ENCODE data around the gene MEGF6.
A peak's percentile ranks its signal among the peaks of the same experiment; 100 is the strongest.

The MEGF6 gene

GRCh38 chr1:3652548-3653285 is 41.4 kb upstream of the MEGF6 start:
- Histone ChIP-seq H3K4me1 (ENCODE audit: control insufficient read depth, insufficient read depth, low read length, poor library complexity, severe bottlenecking) (no peaks in the 10 kb centered on the region), H3K9me3 (ENCODE audit: control insufficient read depth, low read length) (no peaks in the 10 kb centered on the region), H3K4me3 (ENCODE audit: extremely low read depth, insufficient read depth, low read length, poor library complexity, severe bottlenecking) (peak overlapping the region; percentile 12), H3K27ac (ENCODE audit: low read depth, low read length, severe bottlenecking) (no peak overlapping the region), H3K36me3 (ENCODE audit: control insufficient read depth, insufficient read depth, low read length) (no peaks in the 10 kb centered on the region)
- WGBS, 2 experiments (ENCODE audit: insufficient coverage in 2 of 2): 1 to 2% methylated on average over 45 to 47 of the region's 68 CpGs

GRCh38 chr1:3651930-3652547 is 40.7 kb upstream of the MEGF6 start, which contains the start of gene TP73:
TSS of gene TP73 (plus strand) at chr1:3652516. CDS start at chr1:3682366, 29,850 bp downstream.
- H3K4me3 ChIP-seq (ENCODE audit: extremely low read depth, insufficient read depth, low read length, poor library complexity, severe bottlenecking): peak within 1 kb of the TSS; percentile 12
- H3K27ac ChIP-seq (ENCODE audit: low read depth, low read length, severe bottlenecking): no peak within 1 kb of the TSS
- no peaks in the 10 kb centered on the region for H3K9me3 ChIP-seq (ENCODE audit: control insufficient read depth, low read length)
- no peaks in the 10 kb centered on the region for H3K4me1 ChIP-seq (ENCODE audit: control insufficient read depth, insufficient read depth, low read length, poor library complexity, severe bottlenecking)
- peaks cover 5% of the 10 kb centered on the region for H3K36me3 ChIP-seq (ENCODE audit: control insufficient read depth, insufficient read depth, low read length)
- WGBS, 2 experiments (ENCODE audit: insufficient coverage in 2 of 2): 0 to 1% methylated on average over 34 to 57 of the region's 80 CpGs

DNA sequence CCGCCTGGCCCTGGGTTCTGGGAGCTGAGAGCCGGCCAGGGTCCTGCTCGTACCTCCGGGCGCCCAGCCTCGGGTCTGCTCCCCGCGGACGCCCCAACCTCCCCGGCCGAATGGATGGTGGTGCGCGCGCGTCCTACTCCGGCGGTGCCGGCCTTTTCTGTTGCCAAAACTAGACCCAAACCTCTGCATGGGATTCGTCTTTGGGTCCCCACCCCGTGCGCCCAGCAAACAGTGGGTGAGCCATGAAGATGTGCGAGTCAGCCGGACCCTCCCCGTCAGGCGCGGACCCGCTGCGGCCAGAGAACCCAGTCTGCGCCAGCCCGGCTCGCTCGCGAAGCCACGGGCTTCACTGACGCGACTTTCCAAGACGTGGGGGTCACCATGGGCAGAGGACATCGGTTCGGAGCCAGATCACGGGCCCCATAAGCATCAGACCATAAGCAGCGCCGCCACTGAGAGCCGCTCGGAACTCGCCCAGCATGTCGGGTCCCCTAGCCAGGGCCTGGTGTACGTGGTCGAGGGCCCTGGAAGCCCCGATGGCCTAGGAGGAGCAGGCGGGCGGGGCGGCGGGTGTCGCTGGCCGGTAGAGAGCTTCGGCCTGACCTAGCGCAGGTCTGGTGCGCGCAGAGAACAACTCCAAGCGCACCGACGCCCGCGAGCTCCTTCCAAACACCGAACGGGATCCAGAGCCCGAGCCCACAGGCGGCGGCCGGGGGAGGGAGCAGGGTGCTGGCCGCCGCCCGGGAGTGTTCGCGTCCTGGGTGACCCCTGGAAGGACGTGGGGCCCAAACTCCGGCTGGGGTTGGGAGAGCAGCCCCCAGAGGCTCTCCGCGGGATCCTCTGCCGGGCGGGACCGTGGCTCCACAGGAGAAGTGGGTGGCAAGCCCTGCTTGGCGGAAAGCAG is 40.0 kb upstream of the MEGF6 start:
- Histone ChIP-seq H3K4me3 (ENCODE audit: extremely low read depth, insufficient read depth, low read length, poor library complexity, severe bottlenecking) (no peak overlapping the region), H3K9me3 (ENCODE audit: control insufficient read depth, low read length) (no peaks in the 10 kb centered on the region), H3K4me1 (ENCODE audit: control insufficient read depth, insufficient read depth, low read length, poor library complexity, severe bottlenecking) (no peaks in the 10 kb centered on the region), H3K27ac (ENCODE audit: low read depth, low read length, severe bottlenecking) (no peak overlapping the region), H3K36me3 (ENCODE audit: control insufficient read depth, insufficient read depth, low read length) (peaks cover 12% of the 10 kb centered on the region)
- 2 to 4% methylated on average over 67 to 78 of the region's 83 CpGs for WGBS, 2 experiments (ENCODE audit: insufficient coverage in 2 of 2)

DNA sequence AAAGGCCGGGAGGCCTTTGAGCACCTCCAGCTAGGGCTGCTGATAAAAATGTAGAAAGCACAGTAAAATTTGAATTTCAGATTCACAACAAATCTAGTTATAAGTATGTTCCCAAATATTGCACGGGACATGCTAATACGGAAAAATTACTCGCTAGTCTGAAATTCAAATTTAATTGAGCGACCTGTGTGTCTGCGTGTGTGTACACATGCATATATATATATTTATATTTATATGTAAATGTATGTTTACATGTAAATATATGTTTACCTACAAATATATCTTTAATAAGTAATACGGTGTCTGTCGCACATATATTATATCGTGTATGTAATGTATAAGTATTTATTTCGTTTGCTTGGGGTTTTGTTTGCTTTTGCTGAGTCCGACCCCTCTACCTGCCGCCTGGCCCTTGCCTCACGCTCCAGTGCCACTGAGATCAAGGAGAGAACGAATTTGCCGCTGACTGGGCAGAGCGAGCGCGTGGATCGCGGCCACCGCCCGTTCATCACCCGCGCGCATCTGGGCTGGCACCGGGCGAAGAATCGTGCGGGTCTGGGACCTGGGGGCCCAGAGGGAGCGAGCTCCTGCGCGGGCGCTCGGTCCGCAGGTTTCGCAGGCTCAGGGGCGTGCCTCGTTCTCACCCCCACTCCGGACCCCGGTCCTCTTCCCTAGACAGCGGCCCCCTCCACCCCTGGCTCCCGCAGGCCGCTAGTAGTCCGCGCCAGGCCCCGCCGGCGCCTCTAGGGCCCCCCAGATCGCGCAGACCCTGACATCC is 39.1 kb upstream of the MEGF6 start:
- Histone ChIP-seq H3K4me1 (ENCODE audit: control insufficient read depth, insufficient read depth, low read length, poor library complexity, severe bottlenecking) (no peaks in the 10 kb centered on the region), H3K9me3 (ENCODE audit: control insufficient read depth, low read length) (no peaks in the 10 kb centered on the region), H3K4me3 (ENCODE audit: extremely low read depth, insufficient read depth, low read length, poor library complexity, severe bottlenecking) (peak overlapping the region; percentile 80), H3K27ac (ENCODE audit: low read depth, low read length, severe bottlenecking) (no peak overlapping the region), H3K36me3 (ENCODE audit: control insufficient read depth, insufficient read depth, low read length) (peaks cover 20% of the 10 kb centered on the region)
- WGBS, 2 experiments (ENCODE audit: insufficient coverage in 2 of 2): 7 to 8% methylated on average over 20 to 37 of the region's 50 CpGs

- 4 to 5% methylated on average over 50 to 54 of the region's 60 CpGs for WGBS, 2 experiments (ENCODE audit: insufficient coverage in 2 of 2)
- Histone ChIP-seq H3K36me3 (ENCODE audit: control insufficient read depth, insufficient read depth, low read length) (peaks cover 25% of the 10 kb centered on the region), H3K4me1 (ENCODE audit: control insufficient read depth, insufficient read depth, low read length, poor library complexity, severe bottlenecking) (no peaks in the 10 kb centered on the region), H3K9me3 (ENCODE audit: control insufficient read depth, low read length) (no peaks in the 10 kb centered on the region), H3K27ac (ENCODE audit: low read depth, low read length, severe bottlenecking) (no peak within 1 kb of the TSS), H3K4me3 (ENCODE audit: extremely low read depth, insufficient read depth, low read length, poor library complexity, severe bottlenecking) (peak within 1 kb of the TSS; percentile 80)
Observed at GRCh38 chr1:3649342-3650247, 38.3 kb upstream of the MEGF6 start, which contains the start of gene WRAP73. TSS of gene WRAP73 (minus strand) at chr1:3650103. CDS start at chr1:3649999, 104 bp downstream.

DNA sequence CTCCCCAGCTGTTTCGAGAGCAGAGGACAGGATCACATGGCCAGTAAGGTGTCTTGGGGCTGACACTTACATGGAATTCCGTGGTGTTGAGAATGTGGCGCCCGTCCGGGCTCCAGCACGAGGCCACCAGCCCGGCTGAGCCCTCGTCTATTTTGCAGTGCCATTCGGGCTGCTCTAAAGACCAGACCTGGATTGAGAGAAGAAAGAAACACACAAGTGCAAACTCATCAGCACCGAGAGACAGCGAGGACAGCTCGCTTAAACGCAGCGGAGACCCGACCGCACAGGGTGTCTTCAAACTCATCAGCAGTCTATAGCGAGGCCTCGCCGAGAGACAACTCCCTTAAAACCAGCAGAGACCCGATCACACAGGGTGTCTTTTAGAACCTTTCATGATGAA is 35.3 kb upstream of the MEGF6 start:
- H3K4me1 ChIP-seq (ENCODE audit: control insufficient read depth, insufficient read depth, low read length, poor library complexity, severe bottlenecking): no peaks in the 10 kb centered on the region
- peaks cover 30% of the 10 kb centered on the region for H3K36me3 ChIP-seq (ENCODE audit: control insufficient read depth, insufficient read depth, low read length)
- H3K27ac ChIP-seq (ENCODE audit: low read depth, low read length, severe bottlenecking): no peak overlapping the region
- 89 to 92% methylated on average over 19 to 20 of the region's 20 CpGs for WGBS, 2 experiments (ENCODE audit: insufficient coverage in 2 of 2)
- no peak overlapping the region for H3K4me3 ChIP-seq (ENCODE audit: extremely low read depth, insufficient read depth, low read length, poor library complexity, severe bottlenecking)
- no peaks in the 10 kb centered on the region for H3K9me3 ChIP-seq (ENCODE audit: control insufficient read depth, low read length)

- no peak overlapping the region for H3K4me3 ChIP-seq (ENCODE audit: extremely low read depth, insufficient read depth, low read length, poor library complexity, severe bottlenecking)
- no peaks in the 10 kb centered on the region for H3K9me3 ChIP-seq (ENCODE audit: control insufficient read depth, low read length)
- H3K4me1 ChIP-seq (ENCODE audit: control insufficient read depth, insufficient read depth, low read length, poor library complexity, severe bottlenecking): no peaks in the 10 kb centered on the region
- peaks cover 30% of the 10 kb centered on the region for H3K36me3 ChIP-seq (ENCODE audit: control insufficient read depth, insufficient read depth, low read length)
- H3K27ac ChIP-seq (ENCODE audit: low read depth, low read length, severe bottlenecking): no peak overlapping the region
- WGBS, 2 experiments (ENCODE audit: insufficient coverage in 2 of 2): 92 to 97% methylated on average over 21 to 22 of the region's 27 CpGs
Observed at GRCh38 chr1:3645666-3646355, 34.5 kb upstream of the MEGF6 start.

DNA sequence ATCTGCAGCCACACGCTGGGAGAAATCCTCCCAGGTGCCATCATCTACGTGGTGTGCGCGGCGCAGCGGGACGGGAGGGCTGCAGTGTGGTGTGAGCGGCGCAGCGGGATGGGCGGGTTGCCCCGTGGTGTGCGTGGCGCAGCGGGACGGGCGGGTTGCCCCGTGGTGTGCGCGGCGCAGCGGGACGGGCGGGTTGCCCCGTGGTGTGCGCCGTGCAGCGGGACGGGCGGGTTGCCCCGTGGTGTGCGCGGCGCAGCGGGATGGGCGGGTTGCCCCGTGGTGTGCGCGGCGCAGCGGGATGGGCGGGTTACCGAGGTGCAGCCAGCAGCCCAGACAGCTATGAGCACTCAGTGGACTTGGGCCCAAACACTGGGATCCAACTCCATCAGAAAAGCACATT is 33.9 kb upstream of the MEGF6 start:
- Histone ChIP-seq H3K27ac (ENCODE audit: low read depth, low read length, severe bottlenecking) (no peak overlapping the region), H3K4me1 (ENCODE audit: control insufficient read depth, insufficient read depth, low read length, poor library complexity, severe bottlenecking) (no peaks in the 10 kb centered on the region), H3K9me3 (ENCODE audit: control insufficient read depth, low read length) (no peaks in the 10 kb centered on the region), H3K4me3 (ENCODE audit: extremely low read depth, insufficient read depth, low read length, poor library complexity, severe bottlenecking) (no peak overlapping the region), H3K36me3 (ENCODE audit: control insufficient read depth, insufficient read depth, low read length) (peaks cover 30% of the 10 kb centered on the region)
- 97 to 98% methylated on average over 33 to 36 of the region's 43 CpGs for WGBS, 2 experiments (ENCODE audit: insufficient coverage in 2 of 2)

DNA sequence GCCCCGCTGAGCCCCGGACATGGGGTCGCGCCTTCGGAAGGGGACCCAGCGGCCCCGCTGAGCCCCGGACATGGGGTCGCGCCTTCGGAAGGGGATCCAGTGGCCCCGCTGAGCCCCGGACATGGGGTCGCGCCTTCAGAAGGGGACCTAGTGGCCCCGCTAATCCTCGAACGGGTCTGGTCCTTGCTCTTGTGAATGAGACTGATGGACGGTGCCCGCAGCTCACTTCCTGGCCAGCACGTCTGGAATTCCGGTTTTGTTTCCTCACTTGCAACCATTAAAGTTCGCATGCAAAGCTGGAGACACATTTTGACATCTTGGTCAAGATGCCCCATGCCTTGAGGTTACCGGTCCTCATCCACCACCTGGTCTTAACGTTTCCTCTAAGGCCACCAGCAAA is 33.0 kb upstream of the MEGF6 start:
- H3K27ac ChIP-seq (ENCODE audit: low read depth, low read length, severe bottlenecking): no peak overlapping the region
- no peaks in the 10 kb centered on the region for H3K9me3 ChIP-seq (ENCODE audit: control insufficient read depth, low read length)
- WGBS, 2 experiments (ENCODE audit: insufficient coverage in 2 of 2): 93 to 94% methylated on average over 12 to 14 of the region's 25 CpGs
- peaks cover 37% of the 10 kb centered on the region for H3K36me3 ChIP-seq (ENCODE audit: control insufficient read depth, insufficient read depth, low read length)
- no peak overlapping the region for H3K4me3 ChIP-seq (ENCODE audit: extremely low read depth, insufficient read depth, low read length, poor library complexity, severe bottlenecking)
- no peaks in the 10 kb centered on the region for H3K4me1 ChIP-seq (ENCODE audit: control insufficient read depth, insufficient read depth, low read length, poor library complexity, severe bottlenecking)
